HTERT RPE-1 (cell line): ENCODE data around the gene INHBC.
"Not testable (repeated sequence)": the region's sequence is repeated elsewhere in the genome, so short reads cannot be mapped to it uniquely, and the experiment has no call there.

Experiments
- in situ Hi-C: fragments of 300-500 bp; cut with MboI; formaldehyde crosslinking; loops from 4 replicates; pipeline ENCODE4 v1.14.3; 2020; ENCODE audit warnings: low sequenced_read_pairs

Gene INHBC

DNA sequence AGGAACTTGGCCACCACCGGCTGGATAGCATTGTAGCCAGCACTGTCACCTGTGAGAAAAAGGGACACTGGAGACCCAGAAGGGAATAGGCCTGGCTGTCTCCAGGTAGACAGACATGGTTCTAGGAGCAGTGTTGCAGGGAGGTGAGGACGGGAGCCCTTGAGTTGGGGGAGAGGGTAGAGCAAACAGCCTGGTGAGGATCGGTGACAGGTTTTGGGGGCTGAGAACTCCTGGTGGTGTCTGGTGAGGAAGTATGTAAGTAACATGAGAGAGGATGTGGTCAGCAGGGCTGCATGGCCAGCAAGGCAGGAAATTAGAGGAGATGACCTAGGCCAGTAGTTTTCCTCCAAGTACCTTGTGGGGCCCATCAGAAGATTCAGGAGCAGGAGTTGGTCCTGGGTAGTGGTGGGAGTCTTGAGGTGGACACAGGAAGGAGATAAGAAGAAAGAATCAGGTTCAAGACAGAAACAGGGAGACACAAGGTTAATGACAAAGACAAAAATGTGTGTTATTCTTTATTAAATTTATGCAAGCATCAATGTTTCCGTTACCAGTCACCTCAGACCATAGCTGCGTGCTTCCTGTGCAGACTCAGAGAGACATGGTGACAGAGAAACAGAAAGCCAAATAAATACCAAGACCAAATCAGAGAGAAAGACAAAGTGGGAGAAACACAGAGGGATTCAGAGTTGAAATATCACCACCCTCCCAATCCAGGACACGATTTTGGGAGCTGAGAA, 45.0 kb downstream of the INHBC start, which contains the start of gene ARHGAP9:
Gene ARHGAP9, minus strand, starts transcription at position 491 of the 740 bp plus-strand sequence. Its CDS starts 460 bp downstream, at position 31.
- in situ Hi-C loops = no loop called here

DNA sequence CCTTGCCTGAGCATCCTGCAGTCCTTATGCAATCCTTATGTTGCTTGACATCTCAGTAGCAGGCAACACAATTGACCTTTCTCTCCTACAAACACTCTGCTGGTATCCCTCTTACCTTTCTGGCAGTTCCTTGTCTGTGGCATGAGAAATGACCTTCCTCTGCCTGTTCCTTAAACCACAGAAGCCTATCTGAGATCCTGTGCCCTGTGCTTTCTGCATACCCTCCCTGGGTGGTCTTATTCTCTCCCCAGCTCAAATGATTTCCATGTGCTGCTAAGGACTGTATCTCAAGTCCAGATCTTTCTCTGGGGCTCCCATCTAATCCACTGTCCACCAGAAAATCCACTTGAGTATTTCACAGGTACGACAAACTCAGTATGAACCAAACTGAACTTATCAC, 47.1 kb downstream of the INHBC start:
- in situ Hi-C loops = no loop called here

DNA sequence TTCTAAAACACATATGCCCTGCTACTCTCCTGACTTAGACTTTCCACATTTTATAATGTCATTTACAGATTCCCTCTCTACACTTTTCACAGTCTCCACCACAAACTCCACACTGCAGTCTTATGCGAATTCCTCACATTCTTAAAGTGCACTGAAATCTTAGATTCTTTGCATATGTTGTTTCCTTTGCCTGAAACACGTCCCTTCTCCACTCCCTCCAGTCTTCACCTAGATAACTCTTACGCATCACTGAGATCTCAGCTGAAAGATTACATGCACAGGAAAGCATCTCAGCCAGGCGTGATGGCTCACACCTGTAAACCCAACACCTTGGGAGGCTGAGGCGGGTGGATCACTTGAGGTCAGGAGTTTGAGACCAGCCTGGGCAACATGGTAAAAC, 48.9 kb downstream of the INHBC start:
- in situ Hi-C loops = no loop called here

DNA sequence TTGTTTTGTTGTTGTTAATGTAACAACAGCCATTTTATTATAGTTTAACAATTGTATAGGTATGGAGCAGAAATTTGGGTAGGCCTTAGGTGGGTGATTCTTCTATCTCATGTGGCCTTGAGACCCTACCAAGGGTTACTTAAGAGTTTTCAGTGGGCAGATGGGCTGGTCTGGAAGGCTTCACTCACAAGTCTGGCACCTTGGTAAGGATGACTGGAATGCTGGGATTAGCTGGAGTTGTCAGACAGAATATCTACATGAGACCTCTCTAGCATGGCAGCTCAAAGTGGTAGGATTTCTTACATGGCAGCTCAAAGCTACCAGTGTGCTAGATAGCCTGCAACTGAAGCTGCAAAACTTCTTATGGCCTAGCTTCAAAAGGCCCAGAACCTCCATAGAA, 51.1 kb downstream of the INHBC start:
- in situ Hi-C loops = no loop called here

DNA sequence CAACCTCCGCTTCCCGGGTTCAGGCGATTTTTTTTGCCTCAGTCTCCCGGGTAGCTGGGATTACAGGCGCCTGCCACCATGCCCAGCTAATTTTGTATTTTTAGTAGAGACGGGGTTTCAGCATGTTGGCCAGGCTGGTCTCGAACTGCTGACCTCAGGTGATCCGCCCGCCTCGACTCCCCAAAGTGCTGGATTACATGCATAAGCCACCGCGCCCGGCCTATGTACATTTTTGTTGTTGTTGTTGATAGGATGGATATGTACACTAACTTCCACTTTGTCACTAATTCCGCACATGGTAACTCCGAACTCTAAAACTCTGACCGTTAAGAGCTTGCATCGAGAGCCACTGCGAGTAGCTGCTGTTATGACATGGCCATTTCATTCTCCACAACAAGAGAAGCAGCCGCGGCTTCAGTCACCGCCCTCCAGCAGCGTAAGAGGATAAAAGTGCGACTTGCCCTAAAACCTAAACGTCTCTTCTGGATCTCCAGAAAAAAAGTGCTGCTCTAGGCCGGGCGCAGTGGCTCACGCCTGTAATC, 52.5 kb downstream of the INHBC start:
- in situ Hi-C loops = no loop called here

DNA sequence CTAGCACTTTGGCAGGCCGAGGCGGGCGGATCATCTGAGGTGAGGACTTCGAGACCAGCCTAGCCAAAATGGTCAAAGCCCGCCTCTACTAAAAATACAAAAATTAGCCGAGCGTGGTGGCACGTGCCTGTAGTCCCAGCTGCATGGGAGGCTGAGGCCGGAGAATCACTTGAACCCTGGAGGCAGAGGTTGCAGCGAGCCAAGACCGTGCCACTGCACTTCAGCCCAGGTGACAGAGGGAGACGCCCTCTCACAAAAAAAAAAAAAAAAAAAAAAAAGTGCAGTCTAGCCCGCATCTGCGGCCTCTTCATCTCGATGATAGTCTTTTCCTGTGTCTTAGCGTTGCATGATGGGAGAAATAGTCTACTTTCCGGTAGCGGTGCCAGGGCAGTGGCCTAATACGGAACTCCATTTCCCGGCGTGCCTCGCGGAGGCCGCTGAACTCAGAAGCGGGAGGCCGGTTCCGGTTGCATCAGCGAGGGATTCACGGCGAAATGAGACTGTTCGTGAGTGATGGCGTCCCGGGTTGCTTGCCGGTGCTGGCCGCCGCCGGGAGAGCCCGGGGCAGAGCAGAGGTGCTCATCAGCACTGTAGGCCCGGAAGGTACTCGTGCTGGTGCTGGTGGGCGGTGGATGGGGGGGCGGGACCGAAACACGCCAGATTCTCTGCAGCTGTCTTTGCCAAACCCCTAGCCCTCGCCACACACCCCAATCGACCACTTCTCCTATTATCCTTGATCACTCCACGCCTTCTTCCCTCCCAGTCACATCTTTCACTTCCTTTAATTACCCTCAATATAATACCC, 53.2 kb downstream of the INHBC start, which contains the start of gene MARS1:
Gene MARS1, plus strand, starts transcription at position 472 of the 805 bp plus-strand sequence. Its CDS starts 23 bp downstream, at position 495.
- in situ Hi-C loops = no loop called here

DNA sequence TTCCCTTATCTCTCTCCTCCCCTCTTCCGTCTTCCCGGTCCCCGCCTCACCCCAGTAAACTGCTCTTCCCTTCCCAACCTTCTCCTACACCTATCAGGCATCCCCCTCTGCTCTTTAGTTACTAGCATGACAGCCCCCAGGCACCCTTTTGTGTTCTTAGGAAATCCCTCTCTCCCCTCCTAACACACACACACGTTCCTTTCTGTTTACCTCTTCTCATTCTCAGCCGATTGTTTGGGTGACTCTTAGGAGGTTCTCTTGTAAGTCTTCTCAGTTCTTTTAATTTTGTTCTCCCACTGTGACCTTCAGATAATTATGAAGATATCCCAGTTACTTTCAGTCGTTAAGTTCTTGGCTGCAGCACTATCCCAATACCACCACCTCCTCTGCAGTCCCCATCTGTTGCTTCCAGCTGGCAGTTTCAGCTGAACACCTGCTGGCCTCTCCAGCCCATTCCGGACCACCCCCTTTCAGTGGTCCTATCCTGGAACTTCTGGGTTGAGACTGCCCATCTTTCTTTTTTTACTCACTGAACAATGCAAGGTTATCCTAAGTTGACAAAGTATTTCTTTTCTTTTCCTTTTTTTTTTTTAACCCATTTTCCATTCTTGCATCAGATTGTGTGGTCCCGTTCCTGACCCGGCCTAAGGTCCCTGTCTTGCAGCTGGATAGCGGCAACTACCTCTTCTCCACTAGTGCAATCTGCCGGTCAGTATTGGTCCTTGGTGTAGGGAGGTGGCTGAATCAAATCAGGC, 54.0 kb downstream of the INHBC start:
- in situ Hi-C loops = no loop called here

DNA sequence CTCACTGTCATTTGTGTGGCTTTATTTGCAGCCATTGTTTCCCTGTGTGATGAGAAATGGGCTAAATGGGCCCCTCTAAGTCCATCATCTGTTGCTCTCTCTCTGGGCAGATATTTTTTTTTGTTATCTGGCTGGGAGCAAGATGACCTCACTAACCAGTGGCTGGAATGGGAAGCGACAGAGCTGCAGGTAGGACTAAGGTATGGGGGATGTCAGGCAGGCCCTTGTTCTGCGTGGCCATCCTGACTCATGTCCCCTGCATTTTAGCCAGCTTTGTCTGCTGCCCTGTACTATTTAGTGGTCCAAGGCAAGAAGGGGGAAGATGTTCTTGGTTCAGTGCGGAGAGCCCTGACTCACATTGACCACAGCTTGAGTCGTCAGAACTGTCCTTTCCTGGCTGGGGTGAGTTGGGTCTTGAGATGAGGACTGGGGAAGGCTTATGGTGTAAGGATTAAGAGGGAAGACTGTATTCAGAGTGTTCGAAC, 54.6 kb downstream of the INHBC start:
- in situ Hi-C loops = no loop called here

DNA sequence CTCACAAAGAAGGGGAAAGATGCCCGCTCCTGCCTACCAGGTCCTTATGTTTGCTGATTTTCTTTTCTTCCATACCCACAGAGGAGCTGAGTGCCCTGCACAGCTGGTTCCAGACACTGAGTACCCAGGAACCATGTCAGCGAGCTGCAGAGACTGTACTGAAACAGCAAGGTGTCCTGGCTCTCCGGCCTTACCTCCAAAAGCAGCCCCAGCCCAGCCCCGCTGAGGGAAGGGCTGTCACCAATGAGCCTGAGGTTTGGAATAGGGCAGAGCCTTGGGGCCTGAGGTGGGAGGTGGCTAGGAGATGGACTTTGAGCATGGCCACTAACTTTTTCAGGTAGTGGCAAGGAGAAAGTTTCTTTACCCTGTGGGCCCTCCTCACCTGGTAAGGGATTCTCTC, 55.5 kb downstream of the INHBC start:
- in situ Hi-C loops = no loop called here

DNA sequence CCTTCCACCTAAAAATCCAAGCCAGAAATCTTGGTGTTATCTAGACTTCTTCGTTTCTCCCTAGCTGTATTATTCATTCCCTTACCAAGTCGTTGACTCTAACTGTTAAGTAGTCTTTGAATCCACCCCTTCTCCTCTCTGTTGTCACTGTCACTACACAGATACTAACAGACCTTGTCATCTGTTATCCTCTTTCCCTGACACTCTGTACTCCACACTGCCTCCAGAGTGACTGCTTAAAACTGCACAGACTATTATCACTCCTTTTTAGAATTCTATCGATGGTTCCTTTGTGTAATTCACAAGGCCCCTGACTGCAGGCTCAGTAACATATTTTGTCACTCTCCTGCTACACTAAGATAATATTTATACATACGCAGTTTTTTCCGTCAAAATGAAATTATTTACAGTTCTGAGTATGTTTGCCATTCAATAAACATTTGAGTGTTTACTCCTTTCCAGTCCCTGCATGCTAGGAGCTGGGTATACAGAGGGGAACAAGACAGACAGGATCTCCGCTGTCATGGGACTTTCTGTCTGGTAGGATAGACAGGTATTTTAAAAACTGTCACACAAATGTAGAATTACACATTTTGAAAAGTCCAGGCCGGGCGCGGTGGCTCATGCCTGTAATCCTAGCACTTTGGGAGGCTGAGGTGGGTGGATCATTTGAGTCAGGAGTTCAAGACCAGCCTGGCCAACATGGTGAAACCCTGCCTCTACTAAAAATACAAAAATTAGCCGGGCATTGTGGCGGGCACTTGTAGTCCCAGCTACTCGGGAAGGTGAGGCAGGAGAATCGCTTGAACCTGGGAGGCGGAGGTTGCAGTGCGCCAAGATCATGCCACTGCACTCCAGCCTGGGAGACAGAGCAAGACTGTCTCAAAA, 57.1 kb downstream of the INHBC start:
- in situ Hi-C loops = no loop called here

DNA sequence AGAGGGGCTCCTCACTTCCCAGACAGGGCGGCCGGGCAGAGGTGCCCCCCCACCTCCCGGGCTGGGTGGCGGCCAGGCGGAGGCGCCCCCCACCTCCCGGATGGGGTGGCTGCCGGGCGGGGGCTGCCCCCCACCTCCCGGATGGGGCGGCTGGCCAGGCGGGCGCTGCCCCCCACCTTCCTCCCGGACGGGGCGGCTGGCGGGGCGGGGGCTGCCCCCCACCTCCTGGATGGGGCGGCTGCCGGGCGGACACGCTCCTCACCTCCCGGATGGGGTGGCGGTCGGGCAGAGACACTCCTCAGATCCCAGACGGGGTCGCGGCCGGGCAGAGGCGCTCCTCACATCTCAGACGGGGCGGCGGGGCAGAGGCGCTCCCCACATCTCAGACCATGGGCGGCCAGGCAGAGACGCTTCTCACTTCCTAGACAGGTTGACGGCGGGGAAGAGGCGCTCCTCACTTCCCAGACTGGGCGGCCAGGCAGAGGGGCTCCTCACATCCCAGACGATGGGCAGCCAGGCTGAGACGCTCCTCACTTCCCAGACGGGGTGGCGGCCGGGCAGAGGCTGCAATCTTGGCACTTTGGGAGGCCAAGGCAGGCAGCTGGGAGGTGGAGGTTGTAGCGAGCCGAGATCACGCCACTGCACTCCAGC, 60.6 kb downstream of the INHBC start:
- in situ Hi-C loops = not testable (repeated sequence)

DNA sequence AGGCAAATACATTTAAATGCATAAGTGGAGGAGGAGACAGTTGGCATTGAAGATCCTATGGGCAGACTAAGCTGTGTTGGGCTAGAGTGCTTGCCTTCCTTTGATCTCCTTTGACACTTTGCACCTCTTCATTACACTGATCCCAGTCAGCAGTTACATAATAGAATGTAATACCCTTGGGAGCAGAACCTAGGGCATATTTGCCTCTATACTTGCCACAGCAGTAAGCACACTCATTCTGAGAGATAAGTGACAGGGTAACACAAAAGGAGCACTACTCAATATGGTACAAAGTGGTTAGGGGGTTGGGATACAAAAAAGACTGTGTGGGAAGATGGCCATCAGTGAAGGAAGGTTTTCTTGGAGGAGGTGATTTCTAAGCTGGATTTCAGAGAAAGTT, 62.2 kb downstream of the INHBC start:
- in situ Hi-C loops = no loop called here

DNA sequence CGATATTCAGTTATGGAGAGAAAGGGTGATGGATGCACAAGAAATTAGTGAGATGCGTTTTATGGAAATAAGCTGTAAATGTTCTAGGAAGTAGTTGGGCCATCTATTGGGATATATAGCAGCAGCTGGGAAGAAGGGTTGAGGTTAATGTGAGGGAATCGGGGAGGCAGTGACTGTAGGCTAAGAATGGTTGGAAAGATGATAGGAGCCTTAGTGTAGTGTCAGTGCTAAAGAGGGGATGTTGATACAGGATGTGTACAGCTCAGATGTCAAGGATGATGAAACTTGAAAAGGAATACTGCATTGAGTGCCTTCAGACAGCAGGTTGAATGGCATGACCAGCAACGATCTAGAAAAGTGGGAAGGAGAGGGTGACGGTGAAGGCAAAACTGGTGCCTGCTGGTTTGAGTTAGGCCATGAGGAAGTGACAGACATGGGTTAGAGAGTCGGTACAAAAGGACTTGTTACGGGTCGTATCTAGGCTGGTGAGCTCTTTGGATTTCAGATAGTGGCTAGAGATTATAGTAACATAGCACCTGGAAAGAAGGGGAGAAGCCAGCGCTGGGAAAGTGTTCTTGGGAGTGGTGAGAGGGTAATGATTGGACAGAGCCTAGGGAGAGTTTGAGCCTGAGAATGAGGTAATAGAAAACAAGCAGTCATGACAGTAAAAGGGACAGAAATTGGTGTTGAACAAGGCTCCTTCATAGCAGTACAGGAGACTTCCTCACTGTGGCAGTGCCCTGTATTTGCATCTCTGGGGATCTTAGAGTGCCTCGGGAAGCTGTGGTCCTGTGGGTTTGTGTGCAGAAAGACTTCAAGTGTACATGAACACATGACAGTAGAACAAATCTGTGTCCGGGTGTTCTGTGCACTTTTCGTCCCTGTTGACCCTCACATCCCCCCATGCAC, 62.9 kb downstream of the INHBC start:
- in situ Hi-C loops = no loop called here

DNA sequence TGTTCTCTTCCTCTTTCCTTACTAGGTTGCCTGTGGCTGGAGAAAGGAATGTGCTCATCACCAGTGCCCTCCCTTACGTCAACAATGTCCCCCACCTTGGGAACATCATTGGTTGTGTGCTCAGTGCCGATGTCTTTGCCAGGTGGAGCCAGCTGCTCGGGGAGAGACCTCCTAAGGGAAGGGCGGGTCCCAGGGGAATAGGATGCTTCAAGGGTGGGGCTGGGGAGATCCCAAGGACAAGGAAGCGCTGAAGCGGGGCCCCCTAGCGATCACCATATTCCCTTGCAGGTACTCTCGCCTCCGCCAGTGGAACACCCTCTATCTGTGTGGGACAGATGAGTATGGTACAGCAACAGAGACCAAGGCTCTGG, 63.5 kb downstream of the INHBC start:
- in situ Hi-C loops = no loop called here

DNA sequence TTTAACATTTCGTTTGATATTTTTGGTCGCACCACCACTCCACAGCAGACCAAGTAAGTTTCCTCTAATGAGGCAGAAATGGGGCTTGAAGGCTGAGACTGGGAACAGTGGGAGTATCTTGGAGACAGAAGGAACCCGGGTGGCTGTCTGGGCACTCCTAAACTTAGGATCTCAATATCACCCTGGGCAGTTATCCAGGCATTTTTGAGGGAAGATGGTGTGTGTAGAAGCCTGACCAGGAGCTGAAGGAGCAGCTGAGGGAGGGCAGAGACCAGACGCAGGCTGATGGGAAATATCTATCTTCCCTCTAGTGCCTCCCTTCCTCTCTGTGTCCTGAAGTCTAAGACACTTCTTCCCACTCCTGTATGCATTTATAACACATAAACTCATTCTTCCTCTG, 64.0 kb downstream of the INHBC start:
- in situ Hi-C loops = no loop called here

DNA sequence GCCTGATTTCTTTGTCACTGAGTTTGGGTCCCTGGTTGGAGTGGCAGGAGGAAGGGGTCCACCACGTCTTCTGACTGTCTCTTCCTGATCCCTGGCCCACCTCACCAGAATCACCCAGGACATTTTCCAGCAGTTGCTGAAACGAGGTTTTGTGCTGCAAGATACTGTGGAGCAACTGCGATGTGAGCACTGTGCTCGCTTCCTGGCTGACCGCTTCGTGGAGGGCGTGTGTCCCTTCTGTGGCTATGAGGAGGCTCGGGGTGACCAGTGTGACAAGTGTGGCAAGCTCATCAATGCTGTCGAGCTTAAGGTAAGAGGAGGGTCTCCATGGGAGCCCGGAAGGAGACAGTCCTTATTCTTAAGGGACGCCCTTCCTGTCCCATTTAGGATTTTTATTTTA, 65.6 kb downstream of the INHBC start:
- in situ Hi-C loops = no loop called here
